ENCODE measurements around the gene KCNH4.

Gene KCNH4

GRCh38 chr17:42118126-42118510 is 62.8 kb downstream of the KCNH4 start:
- H3K4me1 ChIP-seq (ENCODE audit: control insufficient read depth, low read depth, low read length) = peaks cover 9% of the 10 kb centered on the region
- H3K36me3 ChIP-seq (ENCODE audit: control insufficient read depth, low read depth, low read length) = peaks cover 7% of the 10 kb centered on the region

GRCh38 chr17:42117397-42118125 is 63.4 kb downstream of the KCNH4 start:
- Histone ChIP-seq H3K9ac (ENCODE audit: low read length) (no peak overlapping the region), H3K4me1 (ENCODE audit: control insufficient read depth, low read depth, low read length) (peaks cover 9% of the 10 kb centered on the region), H3K36me3 (ENCODE audit: control insufficient read depth, low read depth, low read length) (peaks cover 9% of the 10 kb centered on the region), H3K27me3 (ENCODE audit: control insufficient read depth, insufficient read depth, low read length) (no peaks in the 10 kb centered on the region), H3K27ac (ENCODE audit: low read length) (no peak overlapping the region), H3K9me3 (ENCODE audit: control insufficient read depth, low read depth, low read length) (no peaks in the 10 kb centered on the region), H3K4me3 (ENCODE audit: low read length) (no peak overlapping the region)

More at GRCh38 chr17:42118126-42118510, 62.8 kb downstream of the KCNH4 start:
- no peak overlapping the region for H3K27ac ChIP-seq (ENCODE audit: low read length)
- no peaks in the 10 kb centered on the region for H3K9me3 ChIP-seq (ENCODE audit: control insufficient read depth, low read depth, low read length)
- no peak overlapping the region for H3K9ac ChIP-seq (ENCODE audit: low read length)
- no peaks in the 10 kb centered on the region for H3K27me3 ChIP-seq (ENCODE audit: control insufficient read depth, insufficient read depth, low read length)
- H3K4me3 ChIP-seq (ENCODE audit: low read length) = no peak overlapping the region

GRCh38 chr17:42116705-42117396 is 64.1 kb downstream of the KCNH4 start:
- H3K36me3 ChIP-seq (ENCODE audit: control insufficient read depth, low read depth, low read length) = peaks cover 9% of the 10 kb centered on the region
- H3K9ac ChIP-seq (ENCODE audit: low read length) = no peak overlapping the region
- peaks cover 4% of the 10 kb centered on the region for H3K4me1 ChIP-seq (ENCODE audit: control insufficient read depth, low read depth, low read length)
- H3K27ac ChIP-seq (ENCODE audit: low read length) = no peak overlapping the region
- H3K9me3 ChIP-seq (ENCODE audit: control insufficient read depth, low read depth, low read length) = no peaks in the 10 kb centered on the region
- no peaks in the 10 kb centered on the region for H3K27me3 ChIP-seq (ENCODE audit: control insufficient read depth, insufficient read depth, low read length)
- no peak overlapping the region for H3K4me3 ChIP-seq (ENCODE audit: low read length)

GRCh38 chr17:42114118-42114517 is 66.8 kb downstream of the KCNH4 start:
- H3K4me3 ChIP-seq (ENCODE audit: low read length) = no peak overlapping the region
- no peaks in the 10 kb centered on the region for H3K9me3 ChIP-seq (ENCODE audit: control insufficient read depth, low read depth, low read length)
- no peak overlapping the region for H3K9ac ChIP-seq (ENCODE audit: low read length)
- H3K4me1 ChIP-seq (ENCODE audit: control insufficient read depth, low read depth, low read length) = no peaks in the 10 kb centered on the region
- H3K27ac ChIP-seq (ENCODE audit: low read length) = no peak overlapping the region
- no peaks in the 10 kb centered on the region for H3K27me3 ChIP-seq (ENCODE audit: control insufficient read depth, insufficient read depth, low read length)
- H3K36me3 ChIP-seq (ENCODE audit: control insufficient read depth, low read depth, low read length) = peaks cover 9% of the 10 kb centered on the region

- Histone ChIP-seq H3K9ac (ENCODE audit: low read length) (no peak overlapping the region), H3K4me1 (ENCODE audit: control insufficient read depth, low read depth, low read length) (no peaks in the 10 kb centered on the region), H3K36me3 (ENCODE audit: control insufficient read depth, low read depth, low read length) (peaks cover 9% of the 10 kb centered on the region), H3K4me3 (ENCODE audit: low read length) (no peak overlapping the region), H3K27me3 (ENCODE audit: control insufficient read depth, insufficient read depth, low read length) (no peaks in the 10 kb centered on the region), H3K27ac (ENCODE audit: low read length) (no peak overlapping the region), H3K9me3 (ENCODE audit: control insufficient read depth, low read depth, low read length) (no peaks in the 10 kb centered on the region)
These were observed 67.5 kb downstream of the KCNH4 start for GRCh38 chr17:42113293-42114069.

- no peak within 1 kb of the TSS for H3K4me3 ChIP-seq (ENCODE audit: low read length)
These were observed 68.3 kb downstream of the KCNH4 start, which contains the start of gene DHX58 for GRCh38 chr17:42112552-42113176. Gene DHX58, minus strand, starts transcription at chr17:42112714. Its CDS starts 822 bp downstream, at chr17:42111892.

GRCh38 chr17:42111871-42112551 is 68.9 kb downstream of the KCNH4 start:
- H3K9ac ChIP-seq (ENCODE audit: low read length) = no peak overlapping the region
- H3K9me3 ChIP-seq (ENCODE audit: control insufficient read depth, low read depth, low read length) = no peaks in the 10 kb centered on the region
- H3K36me3 ChIP-seq (ENCODE audit: control insufficient read depth, low read depth, low read length) = peaks cover 9% of the 10 kb centered on the region
- no peak overlapping the region for H3K4me3 ChIP-seq (ENCODE audit: low read length)
- no peaks in the 10 kb centered on the region for H3K27me3 ChIP-seq (ENCODE audit: control insufficient read depth, insufficient read depth, low read length)
- H3K4me1 ChIP-seq (ENCODE audit: control insufficient read depth, low read depth, low read length) = peaks cover 6% of the 10 kb centered on the region
- H3K27ac ChIP-seq (ENCODE audit: low read length) = no peak overlapping the region

More at GRCh38 chr17:42112552-42113176, 68.3 kb downstream of the KCNH4 start, which contains the start of gene DHX58:
- H3K9me3 ChIP-seq (ENCODE audit: control insufficient read depth, low read depth, low read length) = no peaks in the 10 kb centered on the region
- peaks cover 9% of the 10 kb centered on the region for H3K36me3 ChIP-seq (ENCODE audit: control insufficient read depth, low read depth, low read length)
- H3K4me1 ChIP-seq (ENCODE audit: control insufficient read depth, low read depth, low read length) = peaks cover 6% of the 10 kb centered on the region
- no peak within 1 kb of the TSS for H3K9ac ChIP-seq (ENCODE audit: low read length)
- no peak within 1 kb of the TSS for H3K27ac ChIP-seq (ENCODE audit: low read length)
- no peaks in the 10 kb centered on the region for H3K27me3 ChIP-seq (ENCODE audit: control insufficient read depth, insufficient read depth, low read length)

- Histone ChIP-seq H3K9me3 (ENCODE audit: control insufficient read depth, low read depth, low read length) (no peaks in the 10 kb centered on the region), H3K36me3 (ENCODE audit: control insufficient read depth, low read depth, low read length) (peaks cover 9% of the 10 kb centered on the region), H3K4me3 (ENCODE audit: low read length) (no peak overlapping the region), H3K27me3 (ENCODE audit: control insufficient read depth, insufficient read depth, low read length) (no peaks in the 10 kb centered on the region), H3K4me1 (ENCODE audit: control insufficient read depth, low read depth, low read length) (peaks cover 6% of the 10 kb centered on the region), H3K27ac (ENCODE audit: low read length) (no peak overlapping the region), H3K9ac (ENCODE audit: low read length) (no peak overlapping the region)
These were observed 69.7 kb downstream of the KCNH4 start for GRCh38 chr17:42111265-42111636.

- Histone ChIP-seq H3K4me1 (ENCODE audit: control insufficient read depth, low read depth, low read length) (peaks cover 6% of the 10 kb centered on the region), H3K4me3 (ENCODE audit: low read length) (no peak overlapping the region), H3K27me3 (ENCODE audit: control insufficient read depth, insufficient read depth, low read length) (no peaks in the 10 kb centered on the region), H3K9me3 (ENCODE audit: control insufficient read depth, low read depth, low read length) (no peaks in the 10 kb centered on the region), H3K27ac (ENCODE audit: low read length) (no peak overlapping the region), H3K36me3 (ENCODE audit: control insufficient read depth, low read depth, low read length) (peaks cover 7% of the 10 kb centered on the region), H3K9ac (ENCODE audit: low read length) (no peak overlapping the region)
These were observed 70.4 kb downstream of the KCNH4 start for GRCh38 chr17:42110301-42111264.

GRCh38 chr17:42109086-42109485 is 71.9 kb downstream of the KCNH4 start:
- Histone ChIP-seq H3K4me1 (ENCODE audit: control insufficient read depth, low read depth, low read length) (peaks cover 6% of the 10 kb centered on the region), H3K9me3 (ENCODE audit: control insufficient read depth, low read depth, low read length) (no peaks in the 10 kb centered on the region), H3K27ac (ENCODE audit: low read length) (no peak overlapping the region), H3K36me3 (ENCODE audit: control insufficient read depth, low read depth, low read length) (peaks cover 4% of the 10 kb centered on the region), H3K27me3 (ENCODE audit: control insufficient read depth, insufficient read depth, low read length) (no peaks in the 10 kb centered on the region), H3K4me3 (ENCODE audit: low read length) (no peak overlapping the region), H3K9ac (ENCODE audit: low read length) (no peak overlapping the region)
